Body of pancreas (tissue), 4 donors: ENCODE measurements around the gene MYCBPAP.

Experiments
- POLR2A ChIP-seq, 3 donors: fragments of 450-650 bp; IDR thresholded peaks; one replicate each; pipeline ENCODE4 v1.6.1; 2016; ENCODE audit warnings: antibody characterized with exemption in 3 of 3, mild to moderate bottlenecking in 2 of 3
- TF ChIP-seq, protein P1 (sequence below), 7 experiments: fragments of 450-650 bp in 4 of 7; fragments of 200-600 bp in 3 of 7; sonication (generic) in 3 of 7; IDR thresholded peaks; one replicate each; pipeline ENCODE4 v1.5.1; 2016 to 2019; ENCODE audit warnings: antibody characterized with exemption in 7 of 7

- TF ChIP-seq POLR2A (IDR thresholded peaks at IDR 0.05) = no peak
- TF ChIP-seq, protein P1, sequence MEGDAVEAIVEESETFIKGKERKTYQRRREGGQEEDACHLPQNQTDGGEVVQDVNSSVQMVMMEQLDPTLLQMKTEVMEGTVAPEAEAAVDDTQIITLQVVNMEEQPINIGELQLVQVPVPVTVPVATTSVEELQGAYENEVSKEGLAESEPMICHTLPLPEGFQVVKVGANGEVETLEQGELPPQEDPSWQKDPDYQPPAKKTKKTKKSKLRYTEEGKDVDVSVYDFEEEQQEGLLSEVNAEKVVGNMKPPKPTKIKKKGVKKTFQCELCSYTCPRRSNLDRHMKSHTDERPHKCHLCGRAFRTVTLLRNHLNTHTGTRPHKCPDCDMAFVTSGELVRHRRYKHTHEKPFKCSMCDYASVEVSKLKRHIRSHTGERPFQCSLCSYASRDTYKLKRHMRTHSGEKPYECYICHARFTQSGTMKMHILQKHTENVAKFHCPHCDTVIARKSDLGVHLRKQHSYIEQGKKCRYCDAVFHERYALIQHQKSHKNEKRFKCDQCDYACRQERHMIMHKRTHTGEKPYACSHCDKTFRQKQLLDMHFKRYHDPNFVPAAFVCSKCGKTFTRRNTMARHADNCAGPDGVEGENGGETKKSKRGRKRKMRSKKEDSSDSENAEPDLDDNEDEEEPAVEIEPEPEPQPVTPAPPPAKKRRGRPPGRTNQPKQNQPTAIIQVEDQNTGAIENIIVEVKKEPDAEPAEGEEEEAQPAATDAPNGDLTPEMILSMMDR (IDR thresholded peaks at IDR 0.05) = no peak
These were observed 41.0 kb upstream of the MYCBPAP start for GRCh38 chr17:50467114-50467854.
